Endothelial cell of umbilical vein (primary cell): ENCODE results near the gene MAU2. TPM values are rescaled to one million over a fixed set of nuclear protein-coding genes. Genes with fewer than 3 reads are reported as not detected.

ENCODE experiments used
- BruUV-seq: library from RNA; stranded (reverse); fragments of 400-500 nt; replicated peaks from 2 replicates; lab custom pipeline; 2021; lab: Mats Ljungman, UMichigan
- CTCF ChIA-PET: fragments of 300-600, 350-600 bp; sonication (Branson Sonifier 250); formaldehyde crosslinking; loops from one replicate; lab custom pipeline; 2021; ENCODE audit warnings: antibody characterized with exemption, inconsistent platforms; lab: Charles Lee
- POLR2A ChIA-PET: fragments of 300-600, 350-600 bp; sonication (Branson Sonifier 250); formaldehyde crosslinking; loops from one replicate; lab custom pipeline; 2021; ENCODE audit warnings: antibody characterized with exemption, inconsistent platforms; lab: Charles Lee
- DNase-seq: peaks from one replicate; pipeline ENCODE4 v3.0.0-alpha.2; 2011; ENCODE audit warnings: low read depth, low spot score
- FAIRE-seq: peaks from 2 replicates; lab custom pipeline; 2011; peaks lifted over from hg19 to GRCh38; lab: Jason Lieb, UNC
- H2AFZ ChIP-seq: 2 replicates; pipeline ENCODE4 v1.6.0; 2012; ENCODE audit warnings: low read depth, low read length, control low read depth, inconsistent platforms
- H3K27ac ChIP-seq: 2 replicates; pipeline ENCODE4 v1.5.1; 2011; ENCODE audit warnings: low read depth, mild to moderate bottlenecking, control low read depth, low read length, moderate library complexity; ENCODE audit not compliant: insufficient read depth
- H3K27me3 ChIP-seq, 2 experiments: 2 replicates each; pipeline versions ENCODE4 v1.6.0 to v1.6.1; 2011; ENCODE audit warnings: low read length in 2 of 2, mixed read lengths in 1 of 2; ENCODE audit not compliant: control insufficient read depth in 2 of 2, insufficient read depth in 2 of 2
- H3K36me3 ChIP-seq, 2 experiments: 2 replicates in 1 of 2; 3 replicates in 1 of 2; pipeline ENCODE4 v1.5.1; 2011; ENCODE audit warnings: low read length in 2 of 2, mild to moderate bottlenecking in 1 of 2, moderate library complexity in 1 of 2; ENCODE audit not compliant: control insufficient read depth in 2 of 2, insufficient read depth in 2 of 2; ENCODE audit errors: extremely low read depth in 1 of 2
- H3K4me1 ChIP-seq: 3 replicates; pipeline ENCODE4 v1.5.1; 2011; ENCODE audit warnings: mild to moderate bottlenecking, low read length; ENCODE audit not compliant: control insufficient read depth, insufficient read depth; ENCODE audit errors: extremely low read depth
- H3K4me2 ChIP-seq: 2 replicates; pipeline ENCODE4 v1.6.1; 2011; ENCODE audit warnings: low read length, control low read depth, mixed read lengths; ENCODE audit not compliant: insufficient read depth
- H3K4me3 ChIP-seq, 3 experiments: fragments of 200-600 bp in 1 of 3; sonication (generic), shearing (Covaris generic) in 1 of 3; replicated peaks in 1 of 3; 2 replicates each; pipeline ENCODE4 v1.5.1; 2011 to 2016; ENCODE audit warnings: control low read depth in 3 of 3, low read length in 3 of 3, mild to moderate bottlenecking in 2 of 3, inconsistent platforms in 1 of 3, low read depth in 1 of 3, moderate library complexity in 1 of 3; ENCODE audit not compliant: insufficient read depth in 1 of 3
- H3K79me2 ChIP-seq: 2 replicates; pipeline ENCODE4 v1.6.0; 2012; ENCODE audit warnings: low read length, inconsistent platforms; ENCODE audit not compliant: control insufficient read depth, insufficient read depth
- H3K9ac ChIP-seq: replicated peaks from 2 replicates; pipeline ENCODE3; 2011; ENCODE audit warnings: low read length, control low read depth; ENCODE audit not compliant: insufficient read depth; ENCODE audit errors: extremely low read depth
- H3K9me1 ChIP-seq: replicated peaks from 3 replicates; pipeline ENCODE4 v1.6.0; 2011; ENCODE audit warnings: mild to moderate bottlenecking, low read length; ENCODE audit not compliant: control insufficient read depth, insufficient read depth; ENCODE audit errors: extremely low read depth
- H3K9me3 ChIP-seq: replicated peaks from 2 replicates; pipeline ENCODE4 v1.5.1; 2012; ENCODE audit warnings: low read length, inconsistent platforms; ENCODE audit not compliant: control insufficient read depth, insufficient read depth
- H4K20me1 ChIP-seq: replicated peaks from 2 replicates; pipeline ENCODE3; 2011; ENCODE audit warnings: mild to moderate bottlenecking, low read length; ENCODE audit not compliant: control insufficient read depth, insufficient read depth; ENCODE audit errors: extremely low read depth
- CTCF ChIP-seq, 2 donors: IDR thresholded peaks; 1 replicate in 1 of 2; 2 replicates in 1 of 2; pipeline ENCODE4 v1.5.1; 2011; ENCODE audit warnings: low read length in 2 of 2, mild to moderate bottlenecking in 2 of 2, moderate library complexity in 2 of 2, control low read depth in 1 of 2, inconsistent platforms in 1 of 2, low read depth in 1 of 2; ENCODE audit not compliant: insufficient read depth in 1 of 2; ENCODE audit errors: extremely low read depth in 1 of 2
- EZH2 ChIP-seq: IDR thresholded peaks from 2 replicates; pipeline ENCODE4 v1.6.1; 2012; ENCODE audit warnings: borderline replicate concordance, low read depth, mild to moderate bottlenecking, moderate library complexity, low read length, inconsistent platforms; ENCODE audit not compliant: severe bottlenecking
- FOS ChIP-seq: IDR thresholded peaks from 2 replicates; pipeline ENCODE4 v1.6.1; 2011; ENCODE audit warnings: mild to moderate bottlenecking, low read length, moderate library complexity, borderline replicate concordance; ENCODE audit not compliant: insufficient read depth
- GATA2 ChIP-seq: IDR thresholded peaks from 2 replicates; pipeline ENCODE4 v1.7.0; 2011; ENCODE audit warnings: low read depth, mild to moderate bottlenecking, moderate library complexity, mixed read lengths, low read length; ENCODE audit not compliant: insufficient read length, insufficient read depth
- JUN ChIP-seq: IDR thresholded peaks from 2 replicates; pipeline ENCODE4 v1.6.1; 2011; ENCODE audit warnings: borderline replicate concordance, low read depth; ENCODE audit not compliant: insufficient read length, insufficient read depth
- MAX ChIP-seq: IDR thresholded peaks from 2 replicates; pipeline ENCODE4 v1.6.1; 2011; ENCODE audit not compliant: insufficient read depth, insufficient read length
- MYC ChIP-seq: IDR thresholded peaks from one replicate; pipeline ENCODE4 v1.6.1; 2011; ENCODE audit warnings: mild to moderate bottlenecking, low read depth, low read length
- POLR2A ChIP-seq: IDR thresholded peaks from 2 replicates; pipeline ENCODE4 v1.6.1; 2012; ENCODE audit warnings: low read depth, mild to moderate bottlenecking, control low read depth, low read length
- POLR2AphosphoS5 ChIP-seq: IDR thresholded peaks from 2 replicates; pipeline ENCODE4 v1.6.1; 2012; ENCODE audit warnings: low read depth, mild to moderate bottlenecking, control low read depth, low read length, moderate library complexity; ENCODE audit not compliant: insufficient read depth
- dilution Hi-C: fragments of 300-500 bp; cut with MboI; formaldehyde crosslinking; loops from one replicate; pipeline ENCODE4 v1.15.0; 2019; ENCODE audit warnings: low sequenced_read_pairs; ENCODE audit not compliant: extremely low pct_ligation_motif_present
- intact Hi-C: fragments of 100-400 bp; cut with micrococcal nuclease; formaldehyde crosslinking; loops from one replicate; pipeline ENCODE4 v1.10.0; 2022
- polyA plus RNA-seq, 4 experiments: library from polyadenylated mRNA; depleted of rRNA in 3 of 4; stranded (reverse) in 3 of 4; unstranded in 1 of 4; fragments of >200 nt; gene quantifications; 2 replicates each; pipeline versions ENCODE4 v1.2.1 to v1.2.3, GENCODE V29; 2011 to 2012; ENCODE audit warnings: missing spikeins in 1 of 4
- total RNA-seq: library from RNA; stranded (reverse); gene quantifications from 2 replicates; pipeline ENCODE4 v1.2.3, GENCODE V29; 2021

The MAU2 gene
- total and polyA plus RNA-seq, 2 donors (not counting 3 experiments of a cell fraction or from before 2014, with no cell fraction given): 36.9 to 70.0 TPM

DNA sequence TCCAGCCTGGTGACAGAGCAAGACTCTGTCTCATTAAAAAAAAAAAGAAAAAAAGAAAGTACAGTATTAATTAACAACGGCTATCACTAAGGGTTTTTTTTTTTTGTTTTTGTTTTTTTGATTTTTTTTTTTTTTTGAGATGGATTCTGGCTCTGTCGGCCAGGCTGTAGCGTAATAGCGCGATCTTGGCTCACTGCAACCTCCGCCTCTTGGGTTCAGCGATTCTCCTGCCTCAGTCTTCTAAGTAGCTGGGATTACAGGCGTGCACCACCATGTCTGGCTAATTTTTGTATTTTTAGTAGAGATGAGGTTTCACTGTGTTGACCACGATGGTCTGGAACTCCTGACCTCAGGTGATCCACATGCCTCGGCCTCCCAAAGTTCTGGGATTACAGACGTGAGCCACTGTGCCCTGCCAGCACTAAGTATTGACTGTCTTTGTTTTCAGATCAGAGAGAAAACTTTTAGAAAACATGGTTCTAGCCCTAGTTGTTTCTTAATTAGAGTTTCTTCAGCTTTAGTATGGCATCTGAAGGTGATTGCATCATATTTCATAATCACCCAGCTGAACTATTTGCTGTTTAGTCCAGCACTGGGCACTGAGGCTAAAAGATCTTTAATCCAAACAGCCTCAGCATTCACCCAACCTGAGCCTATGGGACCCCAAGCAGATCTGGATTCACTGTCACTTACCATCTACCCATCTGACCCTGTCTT is 82.2 kb downstream of the MAU2 start:
- peaks cover 19% of the 10 kb centered on the region for H3K4me1 ChIP-seq
- DNase-seq (no peak), FAIRE-seq (no peak)
- no peak overlapping the region for H3K9ac ChIP-seq
- H3K4me3 ChIP-seq: no peak overlapping the region
- no peaks in the 10 kb centered on the region for H3K9me1 ChIP-seq
- dilution Hi-C loops: no loop called here
- intact Hi-C loops: no loop called here
- no peak overlapping the region for H3K4me2 ChIP-seq
- H4K20me1 ChIP-seq: no peaks in the 10 kb centered on the region
- no peak overlapping the region for H3K27ac ChIP-seq
- TF ChIP-seq GATA2 (no peak), MAX (no peak), EZH2 (no peak), JUN (no peak), MYC (no peak), CTCF (IDR thresholded peaks at IDR 0.05; ENCODE audit: extremely low read depth in 1 of 2, insufficient read depth in 1 of 2, low read depth in 1 of 2, low read length in 2 of 2) (no peak), POLR2A (no peak), POLR2AphosphoS5 (no peak), FOS (no peak)
- ChIA-PET POLR2A (no interaction called here), CTCF (interaction anchor here (0.7 to 1.3 kb wide), 5 partner anchors 10 to 39 kb away, joined by 3 to 5 read pairs (median 3); no protein-coding TSS in a partner anchor)
- H2AFZ ChIP-seq: no peak overlapping the region
- no peaks in the 10 kb centered on the region for H3K9me3 ChIP-seq
- no peaks in the 10 kb centered on the region for H3K36me3 ChIP-seq
- peaks cover 24% of the 10 kb centered on the region for H3K79me2 ChIP-seq
- H3K27me3 ChIP-seq: no peaks in the 10 kb centered on the region
- BruUV-seq: no TSS peak
